Endothelial cell of umbilical vein (primary cell): Measurements from ENCODE around the gene FNIP2. TPM values are rescaled to one million over a fixed set of nuclear protein-coding genes. Genes with fewer than 3 reads are reported as not detected.

ENCODE experiments used
- BruUV-seq: library from RNA; stranded (reverse); fragments of 400-500 nt; replicated peaks from 2 replicates; lab custom pipeline; 2021; lab: Mats Ljungman, UMichigan
- CTCF ChIA-PET: fragments of 300-600, 350-600 bp; sonication (Branson Sonifier 250); formaldehyde crosslinking; loops from one replicate; lab custom pipeline; 2021; ENCODE audit warnings: antibody characterized with exemption, inconsistent platforms; lab: Charles Lee
- POLR2A ChIA-PET: fragments of 300-600, 350-600 bp; sonication (Branson Sonifier 250); formaldehyde crosslinking; loops from one replicate; lab custom pipeline; 2021; ENCODE audit warnings: antibody characterized with exemption, inconsistent platforms; lab: Charles Lee
- DNase-seq: peaks from one replicate; pipeline ENCODE4 v3.0.0-alpha.2; 2011; ENCODE audit warnings: low read depth, low spot score
- FAIRE-seq: peaks from 2 replicates; lab custom pipeline; 2011; peaks lifted over from hg19 to GRCh38; lab: Jason Lieb, UNC
- H2AFZ ChIP-seq: 2 replicates; pipeline ENCODE4 v1.6.0; 2012; ENCODE audit warnings: low read depth, low read length, control low read depth, inconsistent platforms
- H3K27ac ChIP-seq: 2 replicates; pipeline ENCODE4 v1.5.1; 2011; ENCODE audit warnings: low read depth, mild to moderate bottlenecking, control low read depth, low read length, moderate library complexity; ENCODE audit not compliant: insufficient read depth
- H3K27me3 ChIP-seq, 2 experiments: 2 replicates each; pipeline versions ENCODE4 v1.6.0 to v1.6.1; 2011; ENCODE audit warnings: low read length in 2 of 2, mixed read lengths in 1 of 2; ENCODE audit not compliant: control insufficient read depth in 2 of 2, insufficient read depth in 2 of 2
- H3K36me3 ChIP-seq, 2 experiments: 2 replicates in 1 of 2; 3 replicates in 1 of 2; pipeline ENCODE4 v1.5.1; 2011; ENCODE audit warnings: low read length in 2 of 2, mild to moderate bottlenecking in 1 of 2, moderate library complexity in 1 of 2; ENCODE audit not compliant: control insufficient read depth in 2 of 2, insufficient read depth in 2 of 2; ENCODE audit errors: extremely low read depth in 1 of 2
- H3K4me1 ChIP-seq: 3 replicates; pipeline ENCODE4 v1.5.1; 2011; ENCODE audit warnings: mild to moderate bottlenecking, low read length; ENCODE audit not compliant: control insufficient read depth, insufficient read depth; ENCODE audit errors: extremely low read depth
- H3K4me2 ChIP-seq: 2 replicates; pipeline ENCODE4 v1.6.1; 2011; ENCODE audit warnings: low read length, control low read depth, mixed read lengths; ENCODE audit not compliant: insufficient read depth
- H3K4me3 ChIP-seq, 3 experiments: fragments of 200-600 bp in 1 of 3; sonication (generic), shearing (Covaris generic) in 1 of 3; replicated peaks in 1 of 3; 2 replicates each; pipeline ENCODE4 v1.5.1; 2011 to 2016; ENCODE audit warnings: control low read depth in 3 of 3, low read length in 3 of 3, mild to moderate bottlenecking in 2 of 3, inconsistent platforms in 1 of 3, low read depth in 1 of 3, moderate library complexity in 1 of 3; ENCODE audit not compliant: insufficient read depth in 1 of 3
- H3K79me2 ChIP-seq: 2 replicates; pipeline ENCODE4 v1.6.0; 2012; ENCODE audit warnings: low read length, inconsistent platforms; ENCODE audit not compliant: control insufficient read depth, insufficient read depth
- H3K9ac ChIP-seq: replicated peaks from 2 replicates; pipeline ENCODE3; 2011; ENCODE audit warnings: low read length, control low read depth; ENCODE audit not compliant: insufficient read depth; ENCODE audit errors: extremely low read depth
- H3K9me1 ChIP-seq: replicated peaks from 3 replicates; pipeline ENCODE4 v1.6.0; 2011; ENCODE audit warnings: mild to moderate bottlenecking, low read length; ENCODE audit not compliant: control insufficient read depth, insufficient read depth; ENCODE audit errors: extremely low read depth
- H3K9me3 ChIP-seq: replicated peaks from 2 replicates; pipeline ENCODE4 v1.5.1; 2012; ENCODE audit warnings: low read length, inconsistent platforms; ENCODE audit not compliant: control insufficient read depth, insufficient read depth
- H4K20me1 ChIP-seq: replicated peaks from 2 replicates; pipeline ENCODE3; 2011; ENCODE audit warnings: mild to moderate bottlenecking, low read length; ENCODE audit not compliant: control insufficient read depth, insufficient read depth; ENCODE audit errors: extremely low read depth
- GATA2 ChIP-seq: IDR thresholded peaks from 2 replicates; pipeline ENCODE4 v1.7.0; 2011; ENCODE audit warnings: low read depth, mild to moderate bottlenecking, moderate library complexity, mixed read lengths, low read length; ENCODE audit not compliant: insufficient read length, insufficient read depth
- JUN ChIP-seq: IDR thresholded peaks from 2 replicates; pipeline ENCODE4 v1.6.1; 2011; ENCODE audit warnings: borderline replicate concordance, low read depth; ENCODE audit not compliant: insufficient read length, insufficient read depth
- dilution Hi-C: fragments of 300-500 bp; cut with MboI; formaldehyde crosslinking; loops from one replicate; pipeline ENCODE4 v1.15.0; 2019; ENCODE audit warnings: low sequenced_read_pairs; ENCODE audit not compliant: extremely low pct_ligation_motif_present
- intact Hi-C: fragments of 100-400 bp; cut with micrococcal nuclease; formaldehyde crosslinking; loops from one replicate; pipeline ENCODE4 v1.10.0; 2022
- polyA plus RNA-seq, 4 experiments: library from polyadenylated mRNA; depleted of rRNA in 3 of 4; stranded (reverse) in 3 of 4; unstranded in 1 of 4; fragments of >200 nt; gene quantifications; 2 replicates each; pipeline versions ENCODE4 v1.2.1 to v1.2.3, GENCODE V29; 2011 to 2012; ENCODE audit warnings: missing spikeins in 1 of 4
- total RNA-seq: library from RNA; stranded (reverse); gene quantifications from 2 replicates; pipeline ENCODE4 v1.2.3, GENCODE V29; 2021
- TF ChIP-seq, protein P1 (sequence below), 2 donors: IDR thresholded peaks; 1 replicate in 1 of 2; 2 replicates in 1 of 2; pipeline ENCODE4 v1.5.1; 2011; ENCODE audit warnings: low read length in 2 of 2, mild to moderate bottlenecking in 2 of 2, moderate library complexity in 2 of 2, control low read depth in 1 of 2, inconsistent platforms in 1 of 2, low read depth in 1 of 2; ENCODE audit not compliant: insufficient read depth in 1 of 2; ENCODE audit errors: extremely low read depth in 1 of 2

Gene FNIP2
- total and polyA plus RNA-seq, 2 donors (not counting 3 experiments of a cell fraction or from before 2014, with no cell fraction given): 4.5 to 14.4 TPM

DNA sequence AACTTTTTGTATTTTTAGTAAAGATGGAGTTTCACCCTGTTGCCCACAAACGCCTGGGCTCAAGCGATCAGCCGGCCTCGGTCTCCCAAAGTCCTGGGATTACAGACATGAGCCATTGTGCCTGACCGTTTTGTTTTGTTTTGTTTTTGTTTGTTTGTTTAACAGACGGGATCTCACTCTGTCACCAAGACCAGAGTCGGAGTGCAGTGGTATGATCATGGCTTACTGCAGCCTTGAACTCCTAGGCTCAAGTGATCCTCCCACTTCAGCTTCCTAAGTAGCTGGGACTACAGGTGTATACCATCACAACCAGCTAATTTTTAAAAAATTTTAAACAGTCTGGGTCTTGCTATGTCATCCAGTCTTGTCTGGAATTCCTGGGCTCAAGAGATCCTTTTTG lies 53.5 kb downstream of the FNIP2 start:
- H3K36me3 ChIP-seq: peaks cover 0 to under 1% of the 10 kb centered on the region in 2 experiments
- no peak overlapping the region for H2AFZ ChIP-seq
- no peak overlapping the region for H3K27ac ChIP-seq
- ChIA-PET CTCF (interaction anchor here (1.8 kb wide), 1 partner anchor 12 kb away, joined by 5 read pairs; no protein-coding TSS in a partner anchor), POLR2A (no interaction called here)
- peaks cover 6% of the 10 kb centered on the region for H3K79me2 ChIP-seq
- no peak overlapping the region for H3K9ac ChIP-seq
- FAIRE-seq (no peak), DNase-seq (no peak)
- H3K4me3 ChIP-seq: no peak overlapping the region
- H3K9me1 ChIP-seq: no peaks in the 10 kb centered on the region
- H3K27me3 ChIP-seq: no peaks in the 10 kb centered on the region
- dilution Hi-C loops: no loop called here
- H3K4me1 ChIP-seq: peaks cover 54% of the 10 kb centered on the region
- H3K9me3 ChIP-seq: no peaks in the 10 kb centered on the region
- intact Hi-C loops: loop anchor here (5.0 kb wide), 1 partner anchor 150 kb away; the partner anchor contains the start of genes C4orf46 and ETFDH
- no peak for TF ChIP-seq JUN
- BruUV-seq: no TSS peak
- no peak overlapping the region for H3K4me2 ChIP-seq
- H4K20me1 ChIP-seq: no peaks in the 10 kb centered on the region

DNA sequence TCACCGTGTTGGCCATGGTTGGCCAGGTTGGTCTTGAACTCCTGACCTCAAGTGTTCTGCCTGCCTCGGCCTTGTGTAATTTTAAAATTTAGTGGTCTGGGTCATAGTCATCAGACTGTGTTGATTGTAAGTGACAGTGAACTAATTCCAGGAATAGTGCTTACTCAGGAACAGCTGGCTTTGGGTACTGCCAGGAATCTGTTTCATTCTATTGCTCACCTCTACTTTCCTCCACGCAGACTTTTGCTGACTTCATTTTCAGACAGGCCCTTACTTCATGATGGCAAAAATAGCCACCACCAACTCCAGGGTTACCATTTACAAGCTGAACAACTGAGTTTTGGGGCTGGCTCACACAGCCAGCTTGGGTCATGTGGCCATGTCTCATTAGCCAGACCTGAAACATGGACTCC lies 54.6 kb downstream of the FNIP2 start:
- TF ChIP-seq GATA2 (no peak), JUN (no peak)
- TF ChIP-seq, protein P1, sequence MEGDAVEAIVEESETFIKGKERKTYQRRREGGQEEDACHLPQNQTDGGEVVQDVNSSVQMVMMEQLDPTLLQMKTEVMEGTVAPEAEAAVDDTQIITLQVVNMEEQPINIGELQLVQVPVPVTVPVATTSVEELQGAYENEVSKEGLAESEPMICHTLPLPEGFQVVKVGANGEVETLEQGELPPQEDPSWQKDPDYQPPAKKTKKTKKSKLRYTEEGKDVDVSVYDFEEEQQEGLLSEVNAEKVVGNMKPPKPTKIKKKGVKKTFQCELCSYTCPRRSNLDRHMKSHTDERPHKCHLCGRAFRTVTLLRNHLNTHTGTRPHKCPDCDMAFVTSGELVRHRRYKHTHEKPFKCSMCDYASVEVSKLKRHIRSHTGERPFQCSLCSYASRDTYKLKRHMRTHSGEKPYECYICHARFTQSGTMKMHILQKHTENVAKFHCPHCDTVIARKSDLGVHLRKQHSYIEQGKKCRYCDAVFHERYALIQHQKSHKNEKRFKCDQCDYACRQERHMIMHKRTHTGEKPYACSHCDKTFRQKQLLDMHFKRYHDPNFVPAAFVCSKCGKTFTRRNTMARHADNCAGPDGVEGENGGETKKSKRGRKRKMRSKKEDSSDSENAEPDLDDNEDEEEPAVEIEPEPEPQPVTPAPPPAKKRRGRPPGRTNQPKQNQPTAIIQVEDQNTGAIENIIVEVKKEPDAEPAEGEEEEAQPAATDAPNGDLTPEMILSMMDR (IDR thresholded peaks at IDR 0.05; ENCODE audit: extremely low read depth in 1 of 2, insufficient read depth in 1 of 2, low read depth in 1 of 2, low read length in 2 of 2): no peak
- peak; percentile 27 for DNase-seq
- no peaks in the 10 kb centered on the region for H4K20me1 ChIP-seq
- no peaks in the 10 kb centered on the region for H3K9me1 ChIP-seq
- peaks cover 0 to 3% of the 10 kb centered on the region in 2 experiments for H3K36me3 ChIP-seq
- H2AFZ ChIP-seq: no peak overlapping the region
- no peak overlapping the region for H3K4me3 ChIP-seq
- dilution Hi-C loops (no loop called here), intact Hi-C loops (loop anchor here (5.0 kb wide), 1 partner anchor 151 kb away; the partner anchor contains the start of genes C4orf46 and ETFDH)
- BruUV-seq: no TSS peak
- H3K9me3 ChIP-seq: no peaks in the 10 kb centered on the region
- peaks cover 6% of the 10 kb centered on the region for H3K79me2 ChIP-seq
- ChIA-PET CTCF (interaction anchor here (1.0 to 4.5 kb wide), 3 partner anchors 14 to 93 kb away, joined by 3 to 20 read pairs (median 3); no protein-coding TSS in a partner anchor), POLR2A (no interaction called here)
- no peak overlapping the region for H3K27ac ChIP-seq
- no peak overlapping the region for H3K9ac ChIP-seq
- peaks cover 47% of the 10 kb centered on the region for H3K4me1 ChIP-seq
- no peaks in the 10 kb centered on the region for H3K27me3 ChIP-seq
- no peak overlapping the region for H3K4me2 ChIP-seq
- FAIRE-seq: no peak
